NCI-H774 (cell line): ENCODE results near the gene AFF3.
"Not testable (repeated sequence)": the region's sequence is repeated elsewhere in the genome, so short reads cannot be mapped to it uniquely, and the experiment has no call there.

Experiments
- DNase-seq: peaks from one replicate; lab custom pipeline; 2025; lab: John Stamatoyannopoulos, UW

Gene AFF3

GRCh38 chr2:99753505-99753904, 388.9 kb downstream of the AFF3 start:
- DNase-seq = no peak

GRCh38 chr2:99748344-99748743, 394.0 kb downstream of the AFF3 start:
- DNase-seq = no peak

GRCh38 chr2:99747842-99748241, 394.5 kb downstream of the AFF3 start:
- DNase-seq = no peak

- no peak for DNase-seq
Observed at GRCh38 chr2:99743146-99743545, 399.2 kb downstream of the AFF3 start.

- no peak for DNase-seq
Observed at GRCh38 chr2:99737537-99737936, 404.9 kb downstream of the AFF3 start.

- DNase-seq = no peak
Observed at GRCh38 chr2:99735753-99736152, 406.6 kb downstream of the AFF3 start.

- not testable (repeated sequence) for DNase-seq
Observed at GRCh38 chr2:99735314-99735713, 407.1 kb downstream of the AFF3 start.

- DNase-seq = no peak
Observed at GRCh38 chr2:99734236-99734635, 408.2 kb downstream of the AFF3 start.

GRCh38 chr2:99729104-99730025, 413.0 kb downstream of the AFF3 start:
- DNase-seq = no peak

GRCh38 chr2:99728166-99728565, 414.2 kb downstream of the AFF3 start:
- DNase-seq = no peak

GRCh38 chr2:99727199-99727598, 415.2 kb downstream of the AFF3 start:
- no peak for DNase-seq

- DNase-seq = no peak
Observed at GRCh38 chr2:99726691-99727090, 415.7 kb downstream of the AFF3 start.

GRCh38 chr2:99725820-99726219, 416.6 kb downstream of the AFF3 start:
- no peak for DNase-seq

GRCh38 chr2:99722476-99722875, 419.9 kb downstream of the AFF3 start:
- DNase-seq = no peak

- DNase-seq = no peak
Observed at GRCh38 chr2:99719102-99719501, 423.3 kb downstream of the AFF3 start.

- DNase-seq = no peak
Observed at GRCh38 chr2:99715956-99716355, 426.4 kb downstream of the AFF3 start.

- DNase-seq = no peak
Observed at GRCh38 chr2:99714349-99714748, 428.0 kb downstream of the AFF3 start.

- no peak for DNase-seq
Observed at GRCh38 chr2:99711144-99711543, 431.2 kb downstream of the AFF3 start.

GRCh38 chr2:99710721-99711120, 431.7 kb downstream of the AFF3 start:
- DNase-seq = no peak

GRCh38 chr2:99709229-99709628, 433.2 kb downstream of the AFF3 start:
- DNase-seq = no peak

- DNase-seq = no peak
Observed at GRCh38 chr2:99708231-99708630, 434.2 kb downstream of the AFF3 start.

GRCh38 chr2:99707592-99707991, 434.8 kb downstream of the AFF3 start:
- DNase-seq = no peak

GRCh38 chr2:99706735-99707134, 435.7 kb downstream of the AFF3 start:
- no peak for DNase-seq

GRCh38 chr2:99701503-99701902, 440.9 kb downstream of the AFF3 start:
- no peak for DNase-seq
